Activated CD8-positive, alpha-beta memory T cell treated with anti-CD3 and anti-CD28 coated beads for 36 hours (primary cell): ENCODE data around the gene CDH22. TPM values are rescaled to one million over a fixed set of nuclear protein-coding genes. Genes with fewer than 3 reads are reported as not detected.

Source experiments
- CTCF ChIA-PET: fragments of 350-600 bp; sonication (Branson Sonifier 250); formaldehyde crosslinking; loops from one replicate; lab custom pipeline; 2021; ENCODE audit warnings: antibody characterized with exemption; lab: Charles Lee
- POLR2A ChIA-PET: fragments of 350-600 bp; sonication (Branson Sonifier 250); formaldehyde crosslinking; loops from one replicate; lab custom pipeline; 2021; ENCODE audit warnings: antibody characterized with exemption; lab: Charles Lee
- total RNA-seq, 2 experiments: library from RNA; stranded (reverse); gene quantifications; one replicate each; pipeline ENCODE4 v1.2.3, GENCODE V29; 2021

CDH22 gene
- total RNA-seq, 2 experiments from 2014 or later: not detected

GRCh38 chr20:46230801-46231282 is 77.5 kb downstream of the CDH22 start:
- CTCF ChIA-PET: no interaction called here
- POLR2A ChIA-PET: no interaction called here

GRCh38 chr20:46230106-46230491 is 78.2 kb downstream of the CDH22 start:
- CTCF ChIA-PET: no interaction called here

DNA sequence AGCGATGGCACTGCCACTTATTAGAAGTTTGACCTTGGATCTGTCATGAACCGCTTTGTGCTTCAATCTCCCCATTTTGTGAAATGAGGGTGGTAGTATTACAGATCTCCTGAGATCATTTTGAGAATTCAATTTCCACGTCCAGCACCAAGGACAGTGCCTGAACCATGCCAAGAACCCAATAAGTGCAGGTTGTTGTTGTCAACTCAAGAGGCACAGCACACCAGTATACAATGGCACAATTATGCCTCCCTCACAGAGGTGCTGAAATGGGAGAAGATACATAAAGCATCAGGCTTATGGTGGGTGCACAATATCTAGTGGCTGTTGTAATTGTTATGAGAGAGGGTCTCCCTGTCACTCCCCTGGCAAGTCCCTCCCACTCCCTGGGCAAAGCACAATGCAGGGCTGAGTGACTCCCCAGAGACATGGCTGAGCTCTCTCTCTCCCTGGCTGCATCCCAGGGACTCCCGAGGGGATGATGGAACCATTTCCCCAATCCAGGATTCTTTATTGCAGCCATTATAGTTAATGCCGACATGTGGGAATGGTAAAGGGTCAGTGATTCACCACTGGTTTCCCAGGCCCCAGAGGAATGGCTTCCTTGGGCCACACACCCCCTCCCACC is 78.7 kb downstream of the CDH22 start:
- ChIA-PET CTCF (no interaction called here), POLR2A (no interaction called here)

More at GRCh38 chr20:46230106-46230491, 78.2 kb downstream of the CDH22 start:
- POLR2A ChIA-PET: no interaction called here

DNA sequence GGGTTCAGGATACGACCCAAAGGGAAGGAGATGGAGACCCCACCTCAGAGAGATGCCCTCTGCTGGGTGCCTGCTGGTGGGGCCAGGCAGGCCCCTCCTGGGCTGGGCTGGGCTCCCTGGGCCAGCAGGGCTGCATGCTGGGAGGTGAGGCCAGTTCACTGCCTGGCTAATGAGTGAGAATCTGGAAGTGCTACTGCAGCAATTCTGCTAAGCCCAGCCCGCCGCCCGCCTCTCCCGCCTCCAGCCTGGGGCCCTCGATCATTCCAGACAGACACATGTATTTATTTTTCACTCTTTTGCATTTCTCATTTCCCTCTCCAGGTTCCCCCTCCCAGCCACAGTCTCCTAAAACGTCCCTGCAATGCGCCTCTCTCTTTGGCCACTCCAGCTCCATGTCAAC is 79.6 kb downstream of the CDH22 start:
- POLR2A ChIA-PET: no interaction called here

GRCh38 chr20:46227272-46227767 is 81.0 kb downstream of the CDH22 start:
- POLR2A ChIA-PET: no interaction called here
- CTCF ChIA-PET: no interaction called here

More for the DNA sequence above, 79.6 kb downstream of the CDH22 start:
- CTCF ChIA-PET: no interaction called here

DNA sequence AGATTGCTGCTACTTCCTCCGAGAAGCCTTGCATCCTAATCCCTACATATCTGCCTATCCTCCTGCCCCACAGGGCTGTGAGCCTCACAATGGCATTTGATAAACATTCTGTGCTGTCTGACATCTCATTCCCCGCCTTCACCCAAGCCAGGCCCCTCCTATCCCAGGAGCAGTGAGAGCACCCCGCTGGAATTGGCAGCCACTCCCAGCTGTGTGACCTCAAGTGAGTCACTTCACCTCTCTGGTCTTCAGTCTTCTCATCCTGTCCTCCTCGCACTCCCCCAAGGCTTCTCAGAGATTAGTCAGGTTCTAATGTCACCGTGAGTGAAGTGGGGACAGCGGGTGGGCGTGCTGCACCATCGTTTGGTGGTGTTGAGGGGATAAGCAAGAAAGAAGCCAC is 81.7 kb downstream of the CDH22 start:
- ChIA-PET POLR2A (no interaction called here), CTCF (no interaction called here)

- CTCF ChIA-PET: no interaction called here
- POLR2A ChIA-PET: no interaction called here
These were observed 85.7 kb downstream of the CDH22 start for GRCh38 chr20:46222521-46223007.

DNA sequence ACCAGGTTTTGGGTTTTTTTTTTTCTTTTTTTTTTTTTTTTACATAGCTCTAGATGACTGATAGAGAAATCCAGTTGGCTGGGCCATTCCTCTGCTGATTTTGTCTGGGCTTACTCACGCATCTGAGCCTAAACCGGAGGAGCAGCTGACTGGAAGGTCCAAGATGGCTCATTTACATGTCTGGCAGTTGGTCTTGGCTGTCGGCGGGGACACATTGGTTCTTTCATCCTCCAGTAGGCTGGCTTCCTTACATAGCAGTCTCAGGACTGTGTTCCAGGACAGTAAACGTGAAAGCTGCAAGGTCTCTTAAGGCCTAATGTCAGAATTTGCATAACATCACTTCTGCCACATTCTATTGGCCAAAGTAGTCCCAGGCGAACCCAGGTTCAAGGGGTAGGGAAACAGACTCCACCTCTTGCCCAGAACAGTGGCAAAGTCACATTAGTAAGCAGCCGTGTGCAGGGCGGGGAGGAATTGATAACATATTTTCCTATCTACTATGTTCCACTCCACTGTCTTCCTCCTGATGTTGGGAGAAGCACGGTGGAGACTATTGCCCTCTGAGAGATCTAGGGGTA is 87.0 kb downstream of the CDH22 start:
- ChIA-PET CTCF (no interaction called here), POLR2A (no interaction called here)

- ChIA-PET POLR2A (no interaction called here), CTCF (no interaction called here)
These were observed 87.7 kb downstream of the CDH22 start for GRCh38 chr20:46220455-46221207.

GRCh38 chr20:46219920-46220319 is 88.4 kb downstream of the CDH22 start:
- POLR2A ChIA-PET: no interaction called here

GRCh38 chr20:46219190-46219589 is 89.1 kb downstream of the CDH22 start:
- ChIA-PET POLR2A (no interaction called here), CTCF (no interaction called here)

More at GRCh38 chr20:46219920-46220319, 88.4 kb downstream of the CDH22 start:
- CTCF ChIA-PET: no interaction called here

GRCh38 chr20:46218656-46219055 is 89.6 kb downstream of the CDH22 start:
- ChIA-PET POLR2A (no interaction called here), CTCF (no interaction called here)

- POLR2A ChIA-PET: no interaction called here
- CTCF ChIA-PET: no interaction called here
These were observed 90.7 kb downstream of the CDH22 start for GRCh38 chr20:46217583-46217982.

GRCh38 chr20:46216770-46217464 is 91.4 kb downstream of the CDH22 start:
- POLR2A ChIA-PET: no interaction called here
- CTCF ChIA-PET: no interaction called here

DNA sequence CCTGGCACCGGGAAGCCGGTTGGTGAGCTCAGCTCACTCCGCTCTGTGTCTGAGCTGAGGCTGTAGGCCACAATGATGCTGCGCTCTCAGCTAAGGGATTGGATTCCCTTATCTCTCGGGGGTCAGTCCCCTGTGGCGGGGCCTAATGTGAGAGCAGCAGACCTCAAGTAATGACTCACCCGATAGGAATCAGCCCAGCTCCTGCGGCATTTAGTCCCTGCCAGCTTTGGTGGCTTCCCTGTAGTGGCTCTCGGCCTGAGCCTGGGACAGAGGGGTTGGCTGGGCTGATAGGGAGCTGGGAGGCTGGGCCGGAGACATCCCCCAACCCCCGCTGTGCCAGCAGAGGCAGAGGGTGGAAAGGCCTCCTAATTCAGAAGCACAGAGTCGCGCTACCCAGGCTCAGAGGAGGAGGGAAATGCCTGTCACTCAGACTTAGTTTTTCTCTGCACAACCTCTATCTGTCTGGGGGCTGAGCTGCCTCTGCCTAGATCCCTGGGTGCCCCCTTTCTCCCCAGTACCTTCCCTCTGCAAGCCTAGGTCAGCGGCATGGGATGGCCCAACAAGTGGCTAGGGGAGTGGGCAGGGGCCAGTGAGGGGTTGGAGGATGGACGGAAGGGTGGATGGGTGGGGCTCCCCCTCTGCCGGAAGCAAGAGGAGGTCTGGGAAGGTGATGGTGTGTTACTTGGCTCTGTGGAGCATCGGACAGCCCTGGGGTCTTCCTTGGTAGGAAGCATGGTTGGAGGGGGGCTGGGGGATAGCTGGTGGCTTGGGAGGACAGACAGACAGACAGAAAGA is 92.2 kb downstream of the CDH22 start:
- POLR2A ChIA-PET: no interaction called here
- CTCF ChIA-PET: no interaction called here

- ChIA-PET CTCF (no interaction called here), POLR2A (no interaction called here)
These were observed 93.3 kb downstream of the CDH22 start for GRCh38 chr20:46214824-46215488.

DNA sequence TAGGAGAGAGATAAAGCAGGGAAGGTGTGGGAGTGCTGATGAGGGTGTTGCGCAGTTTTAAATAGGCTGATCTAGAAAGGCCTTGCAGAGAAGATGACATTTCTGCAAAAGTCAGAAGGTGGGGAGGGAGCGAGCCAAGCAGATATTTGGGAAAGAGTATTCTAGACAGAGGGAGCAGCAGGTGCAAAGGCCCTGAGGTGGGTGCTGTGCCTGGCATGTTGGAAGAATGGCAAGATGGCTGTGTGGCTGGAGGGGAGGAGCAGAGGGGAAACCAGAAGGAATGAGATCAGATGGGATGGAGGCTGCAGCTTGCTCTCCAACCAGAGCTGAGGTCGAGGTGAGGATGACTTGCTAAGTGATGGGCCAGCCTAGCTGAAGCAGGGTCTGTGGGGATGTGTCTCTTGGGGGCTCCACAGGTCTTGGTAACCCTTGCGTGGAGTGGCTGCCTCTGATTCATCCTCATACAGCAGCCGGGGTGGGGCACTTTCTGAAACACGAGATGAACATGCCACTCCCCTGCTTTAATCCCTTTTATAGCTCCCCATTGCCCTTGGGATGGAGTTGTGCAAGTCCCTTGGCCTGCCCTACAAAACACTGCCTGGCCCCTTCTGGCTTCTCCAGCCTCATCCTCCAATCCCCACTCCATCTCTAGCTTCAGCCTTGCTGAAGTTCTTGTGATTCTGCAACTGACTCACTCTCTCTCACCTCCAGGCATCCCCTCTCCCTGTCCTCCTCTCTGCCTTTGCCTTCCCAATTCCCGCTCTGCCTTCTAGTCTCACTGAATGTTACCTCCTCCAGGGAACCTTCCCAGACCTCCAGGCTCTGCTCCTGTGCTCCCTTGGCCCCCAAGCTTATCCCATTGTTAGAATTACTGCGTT is 94.1 kb downstream of the CDH22 start:
- CTCF ChIA-PET: no interaction called here

GRCh38 chr20:46212876-46213275 is 95.4 kb downstream of the CDH22 start:
- ChIA-PET CTCF (interaction anchor here (1.5 kb wide), 1 partner anchor 74 kb away, joined by 3 read pairs; no protein-coding TSS in a partner anchor), POLR2A (no interaction called here)

More for the DNA sequence above, 94.1 kb downstream of the CDH22 start:
- POLR2A ChIA-PET: no interaction called here
